ENCODE data around the gene COG1. TPM values are rescaled to one million over a fixed set of nuclear protein-coding genes. Genes with fewer than 3 reads are reported as not detected.

COG1 gene
- total RNA-seq, 2 donors from 2014 or later, result 27.4 to 28.0 TPM

GRCh38 chr17:73184136-73184993 lies 8.5 kb upstream of the COG1 start:
- no peaks in the 10 kb centered on the region for H3K27me3 Mint-ChIP-seq
- H3K4me1 Mint-ChIP-seq (ENCODE audit: low read depth in 2 of 2), result no peaks in the 10 kb centered on the region
- ATAC-seq, result no peak
- no peaks in the 10 kb centered on the region for H3K36me3 Mint-ChIP-seq
- no peaks in the 10 kb centered on the region for H3K9me3 Mint-ChIP-seq
- DNase-seq (ENCODE audit: low spot score), result no peak
- no peak overlapping the region for H3K4me3 Mint-ChIP-seq
- H3K27ac Mint-ChIP-seq, result no peak overlapping the region

GRCh38 chr17:73186283-73187050 lies 6.4 kb upstream of the COG1 start:
- DNase-seq (ENCODE audit: low spot score) (peak; percentile 8), ATAC-seq (no peak)
- peaks cover 2 to 4% of the 10 kb centered on the region in 2 donors for H3K4me1 Mint-ChIP-seq (ENCODE audit: low read depth in 2 of 2)
- no peaks in the 10 kb centered on the region for H3K36me3 Mint-ChIP-seq
- no peaks in the 10 kb centered on the region for H3K27me3 Mint-ChIP-seq
- no peak overlapping the region for H3K27ac Mint-ChIP-seq
- no peak overlapping the region for H3K4me3 Mint-ChIP-seq
- H3K9me3 Mint-ChIP-seq, result no peaks in the 10 kb centered on the region

- Mint-ChIP-seq H3K9me3 (no peaks in the 10 kb centered on the region), H3K4me1 (ENCODE audit: low read depth in 2 of 2) (peaks cover 3 to 7% of the 10 kb centered on the region in 2 donors), H3K4me3 (no peak overlapping the region), H3K27me3 (no peaks in the 10 kb centered on the region), H3K36me3 (no peaks in the 10 kb centered on the region), H3K27ac (no peak overlapping the region)
- ATAC-seq, result no peak
- DNase-seq (ENCODE audit: low spot score), result peak; percentile 18
Observed at GRCh38 chr17:73187203-73187769, 5.6 kb upstream of the COG1 start.

GRCh38 chr17:73188011-73188410 lies 4.8 kb upstream of the COG1 start:
- no peak overlapping the region for H3K4me3 Mint-ChIP-seq
- H3K36me3 Mint-ChIP-seq, result no peaks in the 10 kb centered on the region
- no peaks in the 10 kb centered on the region for H3K9me3 Mint-ChIP-seq
- H3K4me1 Mint-ChIP-seq (ENCODE audit: low read depth in 2 of 2), result peaks cover 3 to 7% of the 10 kb centered on the region in 2 donors
- no peaks in the 10 kb centered on the region for H3K27me3 Mint-ChIP-seq
- H3K27ac Mint-ChIP-seq, result no peak overlapping the region
- ATAC-seq (no peak), DNase-seq (ENCODE audit: low spot score) (peak; percentile 26)

- Mint-ChIP-seq H3K36me3 (no peaks in the 10 kb centered on the region), H3K9me3 (no peaks in the 10 kb centered on the region), H3K4me1 (ENCODE audit: low read depth in 2 of 2) (peaks cover 11 to 12% of the 10 kb centered on the region in 2 donors), H3K4me3 (no peak overlapping the region), H3K27ac (no peak overlapping the region), H3K27me3 (no peaks in the 10 kb centered on the region)
- no peak for ATAC-seq
- DNase-seq (ENCODE audit: low spot score), result peak; percentile 37
Observed at GRCh38 chr17:73189417-73190099, 3.3 kb upstream of the COG1 start.

GRCh38 chr17:73191443-73192205 lies 1.2 kb upstream of the COG1 start:
- DNase-seq (ENCODE audit: low spot score) (peak; percentile 69), ATAC-seq (no peak)
- H3K4me3 Mint-ChIP-seq, result peak overlapping the region; percentile 95
- H3K4me1 Mint-ChIP-seq (ENCODE audit: low read depth in 2 of 2), result peaks cover 14 to 15% of the 10 kb centered on the region in 2 donors
- no peaks in the 10 kb centered on the region for H3K27me3 Mint-ChIP-seq
- H3K36me3 Mint-ChIP-seq, result no peaks in the 10 kb centered on the region
- H3K27ac Mint-ChIP-seq, result peak overlapping the region in 1 of 2 donors; percentile 90
- no peaks in the 10 kb centered on the region for H3K9me3 Mint-ChIP-seq

- Mint-ChIP-seq H3K27ac (peak overlapping the region; percentile 90 to 92), H3K27me3 (no peaks in the 10 kb centered on the region)
Observed at GRCh38 chr17:73192206-73192893, 505 bp upstream of the COG1 start.

GRCh38 chr17:73194514-73195222 lies 1.8 kb downstream of the COG1 start:
- Mint-ChIP-seq H3K9me3 (no peaks in the 10 kb centered on the region), H3K27ac (no peak overlapping the region), H3K27me3 (no peaks in the 10 kb centered on the region), H3K4me1 (ENCODE audit: low read depth in 2 of 2) (peaks cover 17 to 18% of the 10 kb centered on the region in 2 donors), H3K36me3 (peaks cover 19% of the 10 kb centered on the region), H3K4me3 (peak overlapping the region; percentile 38)
- ATAC-seq (no peak), DNase-seq (ENCODE audit: low spot score) (peak; percentile 37)

More at GRCh38 chr17:73192206-73192893, 505 bp upstream of the COG1 start:
- DNase-seq (ENCODE audit: low spot score) (peak; percentile 65), ATAC-seq (peak; percentile 86 to 87)
- no peaks in the 10 kb centered on the region for H3K9me3 Mint-ChIP-seq
- H3K36me3 Mint-ChIP-seq, result peaks cover 3% of the 10 kb centered on the region
- peaks cover 16 to 17% of the 10 kb centered on the region in 2 donors for H3K4me1 Mint-ChIP-seq (ENCODE audit: low read depth in 2 of 2)
- peak overlapping the region; percentile 95 for H3K4me3 Mint-ChIP-seq

- Mint-ChIP-seq H3K27ac (peak overlapping the region; percentile 54 to 77), H3K9me3 (no peaks in the 10 kb centered on the region), H3K4me1 (ENCODE audit: low read depth in 2 of 2) (peaks cover 16 to 18% of the 10 kb centered on the region in 2 donors), H3K27me3 (no peaks in the 10 kb centered on the region), H3K4me3 (no peak overlapping the region), H3K36me3 (peaks cover 27% of the 10 kb centered on the region)
- ATAC-seq, result no peak
- DNase-seq (ENCODE audit: low spot score), result peak; percentile 0
Observed at GRCh38 chr17:73196500-73196899, 3.6 kb downstream of the COG1 start.

GRCh38 chr17:73197161-73197560 lies 4.3 kb downstream of the COG1 start:
- H3K27me3 Mint-ChIP-seq, result no peaks in the 10 kb centered on the region
- no peaks in the 10 kb centered on the region for H3K9me3 Mint-ChIP-seq
- no peak for DNase-seq (ENCODE audit: low spot score)
- ATAC-seq, result no peak
- H3K27ac Mint-ChIP-seq, result peak overlapping the region; percentile 21 to 64
- peaks cover 27% of the 10 kb centered on the region for H3K36me3 Mint-ChIP-seq
- H3K4me3 Mint-ChIP-seq, result no peak overlapping the region
- H3K4me1 Mint-ChIP-seq (ENCODE audit: low read depth in 2 of 2), result peaks cover 15 to 16% of the 10 kb centered on the region in 2 donors

GRCh38 chr17:73198201-73198929 lies 5.5 kb downstream of the COG1 start:
- Mint-ChIP-seq H3K27ac (peak overlapping the region in 1 of 2 donors; percentile 21), H3K4me3 (no peak overlapping the region), H3K27me3 (no peaks in the 10 kb centered on the region), H3K36me3 (peaks cover 27% of the 10 kb centered on the region), H3K9me3 (no peaks in the 10 kb centered on the region), H3K4me1 (ENCODE audit: low read depth in 2 of 2) (peaks cover 17 to 20% of the 10 kb centered on the region in 2 donors)
- ATAC-seq (no peak), DNase-seq (ENCODE audit: low spot score) (peak; percentile 10)

All from natural killer cell treated with Interleukin-12 subunit alpha and Interleukin-12 subunit beta and Interleukin-15 and Interleukin-18, amount 100 ng/mL, for 72 hours (primary cell).